ENCODE results near the gene SRMS.

Gene SRMS

DNA sequence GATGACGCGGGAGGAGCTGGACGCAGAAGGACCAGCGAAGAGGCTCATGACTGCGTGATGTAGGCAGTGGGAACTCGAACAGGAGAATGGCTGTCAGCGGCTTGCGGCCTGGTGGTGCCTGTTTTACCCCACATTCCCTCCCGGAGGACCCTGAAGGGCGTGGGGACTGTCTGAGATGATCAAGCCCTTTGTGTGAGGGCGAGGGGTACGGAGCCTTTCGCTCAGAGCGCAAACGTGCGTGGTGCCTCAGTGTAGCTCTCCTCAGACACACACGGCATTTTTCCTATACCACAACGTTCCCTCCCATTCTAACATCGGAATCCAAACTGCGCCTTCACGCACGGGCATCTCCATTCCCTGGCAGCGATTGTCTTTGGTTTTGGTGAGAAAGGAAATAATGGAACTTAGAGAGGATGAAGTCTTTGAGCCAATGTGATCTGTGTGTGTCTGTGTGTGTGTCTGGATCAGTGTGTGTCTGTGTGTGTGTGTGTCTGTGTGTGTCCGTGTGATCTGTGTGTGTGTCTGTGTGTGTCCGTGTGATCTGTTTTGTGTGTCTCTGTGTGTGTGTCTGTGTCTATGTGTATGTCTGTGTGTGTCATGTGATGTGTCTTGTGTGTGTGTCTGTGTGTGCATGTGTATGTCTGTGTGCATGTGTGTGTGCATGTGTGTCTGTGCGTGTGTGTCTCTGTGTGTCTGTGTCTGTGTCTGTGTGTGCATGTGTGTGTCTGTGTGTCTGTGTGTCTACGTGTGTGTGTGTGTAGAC lies 15.7 kb downstream of the SRMS start:
- no peaks in the 10 kb centered on the region for H3K27me3 ChIP-seq (replicated peaks; ENCODE audit: control insufficient read depth, insufficient read depth, low read length, poor library complexity, severe bottlenecking)
- no peaks in the 10 kb centered on the region for H3K36me3 ChIP-seq (ENCODE audit: control insufficient read depth, insufficient read depth, low read length)
- no peak overlapping the region for H3K4me3 ChIP-seq (ENCODE audit: insufficient read depth, low read depth, low read length, poor library complexity, severe bottlenecking)
- H3K27ac ChIP-seq (ENCODE audit: insufficient read depth, low read length, poor library complexity, severe bottlenecking): no peak overlapping the region
- DNase-seq: no peak
- H3K4me1 ChIP-seq (ENCODE audit: control insufficient read depth, insufficient read depth, low read length, poor library complexity, severe bottlenecking): peaks cover 2% of the 10 kb centered on the region
- H3K9me3 ChIP-seq (ENCODE audit: control insufficient read depth, low read length): no peaks in the 10 kb centered on the region

DNA sequence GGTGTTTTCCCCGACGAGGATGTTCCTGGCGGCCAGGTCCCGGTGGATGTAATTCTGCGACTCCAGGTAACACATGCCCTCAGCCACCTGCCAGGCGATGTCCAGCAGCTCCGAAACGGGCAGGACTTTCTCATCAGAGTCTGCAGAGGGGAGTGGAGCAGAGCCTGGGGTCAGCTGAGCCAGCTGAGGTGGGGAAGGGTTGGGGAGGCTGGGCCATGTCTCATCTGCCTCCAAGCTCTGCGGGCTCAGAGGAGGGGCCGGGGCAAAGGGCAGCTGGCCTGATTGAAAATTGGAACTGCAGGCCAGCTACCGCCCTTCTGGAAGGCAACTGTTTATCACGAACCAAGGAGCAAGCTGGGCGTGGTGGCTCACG lies 16.8 kb downstream of the SRMS start:
- no peak overlapping the region for H3K4me3 ChIP-seq (ENCODE audit: insufficient read depth, low read depth, low read length, poor library complexity, severe bottlenecking)
- DNase-seq: no peak

DNA sequence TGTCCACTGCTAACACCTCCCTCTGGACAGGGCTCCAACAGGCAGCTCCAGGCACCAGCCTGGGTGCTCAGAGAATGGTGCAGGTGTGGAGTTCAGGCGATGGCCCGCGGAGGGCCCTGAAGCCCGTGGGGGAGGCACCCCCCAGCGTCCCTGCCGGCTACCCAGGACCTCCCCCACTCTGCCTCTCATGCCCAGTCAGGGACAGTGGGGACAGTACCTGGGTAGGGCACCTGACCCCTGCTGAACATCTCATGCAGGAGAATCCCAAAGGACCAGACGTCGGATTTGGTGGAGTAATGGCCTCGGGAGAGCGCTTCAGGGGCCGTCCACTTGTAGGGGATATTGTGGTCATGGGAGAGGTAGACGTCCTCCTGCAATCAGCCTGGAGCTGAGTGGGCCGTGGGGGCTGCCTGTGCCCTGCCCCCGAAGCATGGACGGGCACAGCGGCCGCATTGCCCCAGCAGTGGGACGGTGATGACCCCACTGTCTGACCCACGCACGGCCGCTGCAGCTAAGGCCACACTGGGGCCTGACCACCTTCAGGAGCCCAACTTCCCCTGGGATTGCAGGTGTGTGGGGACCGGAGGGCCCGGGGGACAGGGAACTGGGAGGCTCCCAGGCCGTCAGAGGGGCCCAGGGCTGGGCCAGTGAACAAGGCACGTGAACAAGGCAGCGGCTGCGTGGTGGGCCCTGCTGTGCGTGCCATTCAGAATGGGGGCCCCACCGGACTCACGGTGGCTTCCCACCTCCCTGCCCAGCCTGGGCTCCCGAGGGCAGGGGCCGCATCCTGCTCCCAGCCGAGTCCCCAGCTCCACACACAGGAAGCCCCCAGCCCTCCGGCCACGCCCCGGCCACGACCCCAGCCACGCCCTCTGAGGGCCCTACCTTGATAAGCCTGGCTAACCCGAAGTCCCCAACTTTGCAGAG lies 17.4 kb downstream of the SRMS start:
- Histone ChIP-seq H3K9me3 (ENCODE audit: control insufficient read depth, low read length) (no peaks in the 10 kb centered on the region), H3K27ac (ENCODE audit: insufficient read depth, low read length, poor library complexity, severe bottlenecking) (no peak overlapping the region), H3K27me3 (replicated peaks; ENCODE audit: control insufficient read depth, insufficient read depth, low read length, poor library complexity, severe bottlenecking) (no peaks in the 10 kb centered on the region), H3K4me1 (ENCODE audit: control insufficient read depth, insufficient read depth, low read length, poor library complexity, severe bottlenecking) (no peaks in the 10 kb centered on the region), H3K36me3 (ENCODE audit: control insufficient read depth, insufficient read depth, low read length) (no peaks in the 10 kb centered on the region), H3K4me3 (ENCODE audit: insufficient read depth, low read depth, low read length, poor library complexity, severe bottlenecking) (no peak overlapping the region)
- DNase-seq: no peak

More for the DNA sequence above, 16.8 kb downstream of the SRMS start:
- H3K9me3 ChIP-seq (ENCODE audit: control insufficient read depth, low read length): no peaks in the 10 kb centered on the region
- H3K27ac ChIP-seq (ENCODE audit: insufficient read depth, low read length, poor library complexity, severe bottlenecking): no peak overlapping the region
- H3K4me1 ChIP-seq (ENCODE audit: control insufficient read depth, insufficient read depth, low read length, poor library complexity, severe bottlenecking): no peaks in the 10 kb centered on the region
- H3K36me3 ChIP-seq (ENCODE audit: control insufficient read depth, insufficient read depth, low read length): no peaks in the 10 kb centered on the region
- H3K27me3 ChIP-seq (replicated peaks; ENCODE audit: control insufficient read depth, insufficient read depth, low read length, poor library complexity, severe bottlenecking): no peaks in the 10 kb centered on the region

DNA sequence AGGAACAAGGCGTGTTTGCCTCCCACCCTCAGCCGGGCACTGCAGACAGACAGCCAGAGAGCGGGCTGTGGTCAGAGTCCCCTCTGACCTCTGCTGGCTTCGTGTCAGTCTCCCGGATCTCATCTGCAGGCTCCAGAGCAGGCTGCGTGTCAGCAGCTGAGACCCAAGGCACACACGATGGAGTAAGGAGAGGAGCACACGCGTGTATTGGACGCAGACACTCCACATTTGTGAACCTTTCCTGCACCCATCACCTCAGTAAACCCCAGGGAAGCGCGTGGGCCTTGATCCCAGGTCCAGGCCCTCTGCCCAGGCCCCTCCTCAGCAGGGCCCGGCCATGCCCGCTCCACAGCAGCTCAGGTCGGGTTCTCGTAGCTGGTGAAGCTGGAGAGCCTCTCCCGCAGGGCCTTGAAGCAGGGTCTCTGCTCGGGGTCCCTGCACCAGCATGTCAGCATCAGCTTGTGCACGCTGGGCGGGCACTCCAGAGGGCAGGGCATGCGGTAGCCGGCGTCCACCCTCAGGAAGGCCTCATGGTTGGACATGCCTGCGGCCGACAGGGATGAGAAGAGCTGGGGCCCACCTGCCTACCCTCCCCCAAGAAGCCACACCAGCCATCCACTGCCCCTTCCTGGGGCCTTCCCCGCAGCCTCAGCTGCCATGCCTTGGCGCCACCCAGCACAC lies 18.2 kb downstream of the SRMS start:
- no peak for DNase-seq
- no peaks in the 10 kb centered on the region for H3K4me1 ChIP-seq (ENCODE audit: control insufficient read depth, insufficient read depth, low read length, poor library complexity, severe bottlenecking)
- H3K36me3 ChIP-seq (ENCODE audit: control insufficient read depth, insufficient read depth, low read length): no peaks in the 10 kb centered on the region
- H3K27ac ChIP-seq (ENCODE audit: insufficient read depth, low read length, poor library complexity, severe bottlenecking): no peak overlapping the region
- no peak overlapping the region for H3K4me3 ChIP-seq (ENCODE audit: insufficient read depth, low read depth, low read length, poor library complexity, severe bottlenecking)
- no peaks in the 10 kb centered on the region for H3K27me3 ChIP-seq (replicated peaks; ENCODE audit: control insufficient read depth, insufficient read depth, low read length, poor library complexity, severe bottlenecking)
- no peaks in the 10 kb centered on the region for H3K9me3 ChIP-seq (ENCODE audit: control insufficient read depth, low read length)

DNA sequence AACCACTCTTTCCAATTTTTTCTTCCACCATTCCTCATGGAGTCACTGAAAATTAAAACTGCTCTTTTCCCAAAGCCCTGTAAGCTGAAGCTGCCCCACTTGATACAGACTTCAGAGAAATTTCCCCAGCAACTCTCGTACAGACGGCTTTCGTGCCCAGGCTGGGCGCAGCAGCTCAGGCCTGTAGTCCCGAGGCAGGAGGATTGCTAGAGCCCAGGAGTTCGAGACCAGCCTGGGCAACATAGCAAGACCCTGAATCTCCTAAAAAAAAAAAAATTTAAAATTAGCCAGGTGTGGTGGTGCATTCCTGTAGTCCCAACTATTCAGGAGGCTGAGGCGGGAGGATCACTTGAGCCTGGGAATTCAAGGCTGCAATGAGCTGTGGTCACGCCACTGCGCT lies 20.4 kb downstream of the SRMS start:
- H3K36me3 ChIP-seq (ENCODE audit: control insufficient read depth, insufficient read depth, low read length): peaks cover 10% of the 10 kb centered on the region
- no peak for DNase-seq

DNA sequence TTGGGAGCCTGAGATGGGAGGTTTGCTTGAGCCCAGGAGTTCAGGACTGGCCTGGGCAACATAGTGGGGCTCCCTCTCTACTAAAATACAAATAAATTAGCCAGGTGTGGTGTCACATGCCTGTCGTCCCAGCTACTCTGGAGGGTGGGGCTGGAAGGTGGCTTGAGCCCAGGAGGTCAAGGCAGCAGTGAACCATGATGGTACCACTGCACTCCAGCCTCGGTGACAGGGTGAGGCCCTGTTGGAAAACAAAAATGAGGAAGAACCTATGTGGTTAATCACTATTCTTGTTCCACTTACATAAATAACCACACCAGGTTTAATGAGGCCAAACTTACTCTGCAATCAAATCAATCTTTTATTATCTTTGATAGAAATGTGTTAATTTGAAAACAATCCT lies 21.6 kb downstream of the SRMS start:
- DNase-seq: no peak
- Histone ChIP-seq H3K27me3 (replicated peaks; ENCODE audit: control insufficient read depth, insufficient read depth, low read length, poor library complexity, severe bottlenecking) (no peaks in the 10 kb centered on the region), H3K27ac (ENCODE audit: insufficient read depth, low read length, poor library complexity, severe bottlenecking) (no peak overlapping the region), H3K9me3 (ENCODE audit: control insufficient read depth, low read length) (no peaks in the 10 kb centered on the region), H3K36me3 (ENCODE audit: control insufficient read depth, insufficient read depth, low read length) (peaks cover 10% of the 10 kb centered on the region), H3K4me3 (ENCODE audit: insufficient read depth, low read depth, low read length, poor library complexity, severe bottlenecking) (no peak overlapping the region), H3K4me1 (ENCODE audit: control insufficient read depth, insufficient read depth, low read length, poor library complexity, severe bottlenecking) (peaks cover 16% of the 10 kb centered on the region)

More for the DNA sequence above, 20.4 kb downstream of the SRMS start:
- H3K27ac ChIP-seq (ENCODE audit: insufficient read depth, low read length, poor library complexity, severe bottlenecking): no peak overlapping the region
- H3K27me3 ChIP-seq (replicated peaks; ENCODE audit: control insufficient read depth, insufficient read depth, low read length, poor library complexity, severe bottlenecking): no peaks in the 10 kb centered on the region
- no peaks in the 10 kb centered on the region for H3K9me3 ChIP-seq (ENCODE audit: control insufficient read depth, low read length)
- peaks cover 5% of the 10 kb centered on the region for H3K4me1 ChIP-seq (ENCODE audit: control insufficient read depth, insufficient read depth, low read length, poor library complexity, severe bottlenecking)
- no peak overlapping the region for H3K4me3 ChIP-seq (ENCODE audit: insufficient read depth, low read depth, low read length, poor library complexity, severe bottlenecking)

DNA sequence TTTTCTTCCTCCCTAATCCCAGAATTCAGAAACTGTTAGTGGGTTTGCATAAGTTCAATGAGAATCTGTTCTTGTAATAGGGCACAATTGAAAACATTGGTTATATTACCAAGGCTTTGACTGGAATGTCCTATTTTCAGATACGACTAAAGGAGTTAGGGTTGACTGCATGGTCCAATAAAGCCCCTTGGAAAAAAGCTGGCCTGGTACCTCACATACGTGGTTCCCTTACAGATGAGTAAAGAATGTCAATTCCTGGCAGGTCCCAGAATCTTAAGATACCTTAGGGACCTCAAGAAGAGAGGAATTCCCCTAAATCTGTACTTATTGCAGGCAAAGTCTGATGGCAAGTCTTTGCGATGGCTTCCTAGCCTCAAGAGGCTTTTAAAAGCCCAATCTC lies 22.4 kb downstream of the SRMS start:
- H3K27me3 ChIP-seq (replicated peaks; ENCODE audit: control insufficient read depth, insufficient read depth, low read length, poor library complexity, severe bottlenecking): no peaks in the 10 kb centered on the region
- H3K36me3 ChIP-seq (ENCODE audit: control insufficient read depth, insufficient read depth, low read length): peaks cover 10% of the 10 kb centered on the region
- DNase-seq: no peak

DNA sequence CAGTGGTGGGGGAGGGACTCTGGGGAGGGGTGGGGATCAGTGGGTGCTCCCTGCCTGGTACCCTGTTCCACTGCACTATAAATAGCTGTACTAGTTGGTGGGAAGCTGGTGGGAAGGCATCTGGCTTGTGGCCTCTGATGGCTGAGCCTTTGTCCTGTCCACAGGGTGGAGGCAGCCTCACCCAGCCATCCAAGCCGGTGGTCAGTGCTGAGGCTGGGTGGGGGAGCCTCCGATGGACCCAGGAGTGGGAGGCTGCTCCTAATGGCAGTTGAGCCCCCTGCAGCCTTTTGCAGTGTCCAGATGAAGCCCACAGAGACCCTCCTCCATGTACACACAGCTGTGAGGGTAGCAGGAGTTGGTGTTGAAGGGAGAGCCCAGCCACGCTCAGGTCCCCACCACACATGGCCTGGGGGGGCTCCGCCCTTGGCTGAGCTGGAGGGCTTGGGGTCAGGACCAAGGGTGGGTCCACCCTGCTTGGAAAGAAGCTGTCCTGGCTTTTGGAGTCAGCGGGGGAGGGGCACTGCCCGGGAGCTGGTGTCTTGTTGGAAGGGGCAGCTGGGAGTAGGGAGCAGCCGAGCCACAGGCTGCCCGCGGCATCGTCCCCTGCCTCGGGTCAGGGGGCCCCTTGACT lies 24.5 kb downstream of the SRMS start:
- Histone ChIP-seq H3K27ac (ENCODE audit: insufficient read depth, low read length, poor library complexity, severe bottlenecking) (no peak overlapping the region), H3K4me3 (ENCODE audit: insufficient read depth, low read depth, low read length, poor library complexity, severe bottlenecking) (no peak overlapping the region), H3K27me3 (replicated peaks; ENCODE audit: control insufficient read depth, insufficient read depth, low read length, poor library complexity, severe bottlenecking) (no peaks in the 10 kb centered on the region), H3K9me3 (ENCODE audit: control insufficient read depth, low read length) (no peaks in the 10 kb centered on the region), H3K36me3 (ENCODE audit: control insufficient read depth, insufficient read depth, low read length) (peaks cover 10% of the 10 kb centered on the region), H3K4me1 (ENCODE audit: control insufficient read depth, insufficient read depth, low read length, poor library complexity, severe bottlenecking) (peaks cover 25% of the 10 kb centered on the region)
- no peak for DNase-seq

More for the DNA sequence above, 22.4 kb downstream of the SRMS start:
- Histone ChIP-seq H3K27ac (ENCODE audit: insufficient read depth, low read length, poor library complexity, severe bottlenecking) (no peak overlapping the region), H3K4me3 (ENCODE audit: insufficient read depth, low read depth, low read length, poor library complexity, severe bottlenecking) (no peak overlapping the region), H3K4me1 (ENCODE audit: control insufficient read depth, insufficient read depth, low read length, poor library complexity, severe bottlenecking) (peaks cover 16% of the 10 kb centered on the region), H3K9me3 (ENCODE audit: control insufficient read depth, low read length) (no peaks in the 10 kb centered on the region)

DNA sequence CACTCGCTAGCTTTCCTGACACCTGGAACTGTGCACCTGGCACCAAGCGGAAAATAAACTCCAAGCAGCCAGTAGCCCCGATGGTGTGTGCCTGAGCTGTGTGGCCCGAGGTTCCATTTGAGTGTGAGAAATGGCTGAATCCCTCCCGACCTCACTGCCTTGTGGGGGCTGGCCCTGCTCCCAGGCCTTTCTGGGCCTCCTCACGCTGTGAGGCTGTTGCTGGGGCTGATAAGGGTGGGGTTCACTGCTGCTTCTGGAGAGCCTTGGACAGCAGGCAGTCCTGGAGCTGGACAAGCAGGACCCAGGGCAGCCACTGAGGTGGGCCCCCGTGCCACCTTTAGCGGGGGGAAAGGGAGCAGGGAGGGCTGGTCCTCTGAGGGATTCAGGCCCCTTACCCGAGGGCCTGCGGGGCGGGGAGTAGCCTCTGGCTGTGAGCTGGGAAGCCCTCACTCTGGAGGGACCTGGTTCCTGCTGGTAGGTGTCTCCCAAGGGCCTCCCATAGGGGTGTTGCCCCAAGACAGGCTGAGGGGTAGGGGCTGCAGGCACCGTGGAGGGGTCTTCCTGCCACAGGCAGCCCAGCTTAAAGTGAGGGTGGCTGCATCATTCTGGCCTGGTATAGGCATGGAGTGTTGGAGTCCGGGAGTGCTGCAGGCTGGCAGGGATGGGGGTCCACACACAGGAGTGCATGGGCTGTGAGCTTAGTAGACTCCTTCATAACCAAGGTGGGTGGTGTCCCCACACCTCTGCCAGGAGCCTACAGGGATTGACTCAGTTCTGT lies 25.3 kb downstream of the SRMS start:
- H3K4me1 ChIP-seq (ENCODE audit: control insufficient read depth, insufficient read depth, low read length, poor library complexity, severe bottlenecking): peaks cover 25% of the 10 kb centered on the region
- DNase-seq: no peak
- no peak overlapping the region for H3K4me3 ChIP-seq (ENCODE audit: insufficient read depth, low read depth, low read length, poor library complexity, severe bottlenecking)
- H3K27ac ChIP-seq (ENCODE audit: insufficient read depth, low read length, poor library complexity, severe bottlenecking): no peak overlapping the region
- peaks cover 10% of the 10 kb centered on the region for H3K36me3 ChIP-seq (ENCODE audit: control insufficient read depth, insufficient read depth, low read length)
- H3K9me3 ChIP-seq (ENCODE audit: control insufficient read depth, low read length): no peaks in the 10 kb centered on the region
- H3K27me3 ChIP-seq (replicated peaks; ENCODE audit: control insufficient read depth, insufficient read depth, low read length, poor library complexity, severe bottlenecking): no peaks in the 10 kb centered on the region

All from effector memory CD4-positive, alpha-beta T cell (primary cell).